Mesothelial cell of epicardium (in vitro differentiated cells): Measurements from ENCODE around the gene WASHC3. TPM values are rescaled to one million over a fixed set of nuclear protein-coding genes. Genes with fewer than 3 reads are reported as not detected.

Experiments used
- DNase-seq, 2 experiments: peaks; one replicate each; pipeline ENCODE4 v3.0.0; 2021; ENCODE audit warnings: low spot score in 2 of 2; ENCODE audit not compliant: unreplicated experiment in 2 of 2
- H3K27ac Mint-ChIP-seq: 2 replicates; pipeline ENCODE4 v1.8.0; 2021; ENCODE audit warnings: mixed read lengths
- H3K27me3 Mint-ChIP-seq: 2 replicates; pipeline ENCODE4 v1.8.0; 2021; ENCODE audit warnings: low read depth, mixed read lengths
- H3K36me3 Mint-ChIP-seq: 2 replicates; pipeline ENCODE4 v1.8.0; 2021; ENCODE audit warnings: mixed read lengths
- H3K4me1 Mint-ChIP-seq: 2 replicates; pipeline ENCODE4 v1.8.0; 2021; ENCODE audit warnings: mixed read lengths
- H3K4me3 Mint-ChIP-seq: 2 replicates; pipeline ENCODE4 v1.8.0; 2021; ENCODE audit warnings: mild to moderate bottlenecking, moderate library complexity, mixed read lengths
- H3K9me3 Mint-ChIP-seq: 2 replicates; pipeline ENCODE4 v1.8.0; 2021; ENCODE audit warnings: mixed read lengths
- CTCF ChIP-seq: fragments of 200-600 bp; sonication (generic); IDR thresholded peaks from one replicate; pipeline ENCODE4 v1.5.0; 2021; ENCODE audit warnings: antibody characterized with exemption; ENCODE audit not compliant: unreplicated experiment
- total RNA-seq: library from RNA; stranded (reverse); gene quantifications from 3 replicates; pipeline ENCODE4 v1.2.1, GENCODE V29; 2021

The WASHC3 gene
- total RNA-seq, 1 donor from 2014 or later: 28.5 TPM

GRCh38 chr12:101995684-101996083 lies 66.1 kb downstream of the WASHC3 start:
- Mint-ChIP-seq H3K9me3 (no peaks in the 10 kb centered on the region), H3K4me1 (no peaks in the 10 kb centered on the region), H3K4me3 (no peak overlapping the region), H3K36me3 (no peaks in the 10 kb centered on the region), H3K27ac (no peak overlapping the region), H3K27me3 (peaks cover 2% of the 10 kb centered on the region)
- DNase-seq: no peak
- TF ChIP-seq CTCF: no peak

GRCh38 chr12:101992091-101992490 lies 69.7 kb downstream of the WASHC3 start:
- DNase-seq: no peak
- H3K9me3 Mint-ChIP-seq: peaks cover under 1% of the 10 kb centered on the region
- no peak overlapping the region for H3K4me3 Mint-ChIP-seq
- TF ChIP-seq CTCF: no peak
- peaks cover 13% of the 10 kb centered on the region for H3K27me3 Mint-ChIP-seq
- no peak overlapping the region for H3K27ac Mint-ChIP-seq
- no peaks in the 10 kb centered on the region for H3K4me1 Mint-ChIP-seq
- H3K36me3 Mint-ChIP-seq: no peaks in the 10 kb centered on the region

DNA sequence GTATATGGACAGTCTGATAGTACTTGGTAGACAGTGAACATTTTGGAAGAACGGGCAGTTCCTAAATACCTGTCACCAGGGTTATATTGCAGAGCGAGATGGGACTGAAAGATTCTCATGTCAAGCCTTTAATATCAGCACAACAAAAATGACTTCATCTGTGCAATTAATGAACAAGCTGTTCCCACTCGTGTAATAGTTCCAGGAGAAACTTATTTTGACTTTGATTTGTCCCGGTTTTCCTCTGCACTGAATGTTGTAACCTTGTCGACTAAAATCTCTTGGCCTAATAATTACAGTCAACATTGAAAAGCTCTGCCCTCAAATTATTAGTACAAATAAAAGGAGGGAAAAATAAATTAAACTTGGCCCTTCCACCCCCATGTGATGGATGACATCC lies 79.5 kb downstream of the WASHC3 start:
- Mint-ChIP-seq H3K4me1 (peaks cover 5% of the 10 kb centered on the region), H3K9me3 (peaks cover 7% of the 10 kb centered on the region), H3K27me3 (peaks cover 9% of the 10 kb centered on the region), H3K4me3 (no peak overlapping the region), H3K27ac (no peak overlapping the region), H3K36me3 (no peaks in the 10 kb centered on the region)
- no peak for DNase-seq
- TF ChIP-seq CTCF: no peak

- peaks cover 4% of the 10 kb centered on the region for H3K9me3 Mint-ChIP-seq
- no peak for DNase-seq
- no peaks in the 10 kb centered on the region for H3K36me3 Mint-ChIP-seq
- peaks cover 5% of the 10 kb centered on the region for H3K4me1 Mint-ChIP-seq
- TF ChIP-seq CTCF: no peak
- H3K27ac Mint-ChIP-seq: no peak overlapping the region
- H3K4me3 Mint-ChIP-seq: no peak overlapping the region
- peaks cover 5% of the 10 kb centered on the region for H3K27me3 Mint-ChIP-seq
These were observed 79.9 kb downstream of the WASHC3 start for GRCh38 chr12:101981868-101982267.

DNA sequence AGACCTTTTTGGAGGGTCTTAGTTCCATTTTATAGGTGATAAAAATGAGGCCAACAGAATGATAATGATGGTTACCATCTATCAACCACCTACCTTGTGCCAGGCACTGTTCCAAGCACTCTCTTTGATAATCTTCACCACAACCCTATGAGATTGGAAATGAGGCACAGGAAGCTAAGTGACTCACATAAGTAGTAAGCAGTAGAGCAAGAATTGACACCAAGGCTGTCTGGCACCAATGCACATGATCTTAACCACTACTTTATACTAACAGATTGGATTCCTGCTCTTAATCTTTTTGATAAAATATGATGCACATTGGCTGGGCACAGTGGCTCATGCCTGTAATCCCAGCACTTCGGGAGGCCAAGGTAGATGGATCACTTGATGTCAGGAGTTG lies 93.0 kb downstream of the WASHC3 start:
- Mint-ChIP-seq H3K36me3 (no peaks in the 10 kb centered on the region), H3K9me3 (peaks cover 10% of the 10 kb centered on the region), H3K27ac (no peak overlapping the region), H3K27me3 (peaks cover 2% of the 10 kb centered on the region), H3K4me1 (no peaks in the 10 kb centered on the region), H3K4me3 (no peak overlapping the region)
- no peak for DNase-seq
- TF ChIP-seq CTCF: no peak

GRCh38 chr12:101967506-101967905 lies 94.3 kb downstream of the WASHC3 start:
- DNase-seq: no peak
- no peaks in the 10 kb centered on the region for H3K4me1 Mint-ChIP-seq
- H3K27me3 Mint-ChIP-seq: no peaks in the 10 kb centered on the region
- H3K36me3 Mint-ChIP-seq: no peaks in the 10 kb centered on the region
- no peak for TF ChIP-seq CTCF
- no peak overlapping the region for H3K27ac Mint-ChIP-seq
- peaks cover 7% of the 10 kb centered on the region for H3K9me3 Mint-ChIP-seq
- no peak overlapping the region for H3K4me3 Mint-ChIP-seq
